Measurements from ENCODE around the gene IQGAP3. TPM values are rescaled to one million over a fixed set of nuclear protein-coding genes. Genes with fewer than 3 reads are reported as not detected.

The IQGAP3 gene
- total RNA-seq, 6 donors from 2014 or later, result under 0.01 to 16.0 (median 2.2) TPM

- 95 to 96% methylated on average over 9 of the region's 9 CpGs for WGBS, 2 donors
- H3K4me3 ChIP-seq, result no peak overlapping the region
- TF ChIP-seq POLR2A (IDR thresholded peaks at IDR 0.05), result no peak
- no peak for TF ChIP-seq POLR2AphosphoS5 (IDR thresholded peaks at IDR 0.05)
- TF ChIP-seq, protein P1, sequence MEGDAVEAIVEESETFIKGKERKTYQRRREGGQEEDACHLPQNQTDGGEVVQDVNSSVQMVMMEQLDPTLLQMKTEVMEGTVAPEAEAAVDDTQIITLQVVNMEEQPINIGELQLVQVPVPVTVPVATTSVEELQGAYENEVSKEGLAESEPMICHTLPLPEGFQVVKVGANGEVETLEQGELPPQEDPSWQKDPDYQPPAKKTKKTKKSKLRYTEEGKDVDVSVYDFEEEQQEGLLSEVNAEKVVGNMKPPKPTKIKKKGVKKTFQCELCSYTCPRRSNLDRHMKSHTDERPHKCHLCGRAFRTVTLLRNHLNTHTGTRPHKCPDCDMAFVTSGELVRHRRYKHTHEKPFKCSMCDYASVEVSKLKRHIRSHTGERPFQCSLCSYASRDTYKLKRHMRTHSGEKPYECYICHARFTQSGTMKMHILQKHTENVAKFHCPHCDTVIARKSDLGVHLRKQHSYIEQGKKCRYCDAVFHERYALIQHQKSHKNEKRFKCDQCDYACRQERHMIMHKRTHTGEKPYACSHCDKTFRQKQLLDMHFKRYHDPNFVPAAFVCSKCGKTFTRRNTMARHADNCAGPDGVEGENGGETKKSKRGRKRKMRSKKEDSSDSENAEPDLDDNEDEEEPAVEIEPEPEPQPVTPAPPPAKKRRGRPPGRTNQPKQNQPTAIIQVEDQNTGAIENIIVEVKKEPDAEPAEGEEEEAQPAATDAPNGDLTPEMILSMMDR (IDR thresholded peaks at IDR 0.05), result no peak
- no peak for TF ChIP-seq EP300 (IDR thresholded peaks at IDR 0.05)
- H3K27ac ChIP-seq, result no peak overlapping the region
- H3K4me1 ChIP-seq, result peaks cover 0 to 4% (median 0%) of the 10 kb centered on the region in 4 donors
- H3K36me3 ChIP-seq, result peaks cover 0 to 6% (median 0%) of the 10 kb centered on the region in 4 donors
- no peak for DNase-seq
- no peak for ATAC-seq (ENCODE audit: low FRiP score in 2 of 2)
- no peaks in the 10 kb centered on the region for H3K9me3 ChIP-seq
- H3K27me3 ChIP-seq, result no peaks in the 10 kb centered on the region
These were observed 35.3 kb downstream of the IQGAP3 start for GRCh38 chr1:156537027-156537426.

GRCh38 chr1:156534424-156535060, 37.8 kb downstream of the IQGAP3 start:
- TF ChIP-seq, protein P1 (IDR thresholded peaks at IDR 0.05), result no peak
- TF ChIP-seq POLR2AphosphoS5 (IDR thresholded peaks at IDR 0.05) (no peak), POLR2A (IDR thresholded peaks at IDR 0.05) (no peak), EP300 (IDR thresholded peaks at IDR 0.05) (no peak)
- peaks cover 0 to 6% (median 0%) of the 10 kb centered on the region in 4 donors for H3K36me3 ChIP-seq
- H3K27me3 ChIP-seq, result no peaks in the 10 kb centered on the region
- WGBS, 2 donors, result 94 to 95% methylated on average over 10 of the region's 12 CpGs
- H3K27ac ChIP-seq, result no peak overlapping the region
- H3K4me3 ChIP-seq, result no peak overlapping the region
- no peaks in the 10 kb centered on the region for H3K4me1 ChIP-seq
- ATAC-seq (ENCODE audit: low FRiP score in 2 of 2) (no peak), DNase-seq (no peak)
- no peaks in the 10 kb centered on the region for H3K9me3 ChIP-seq

DNA sequence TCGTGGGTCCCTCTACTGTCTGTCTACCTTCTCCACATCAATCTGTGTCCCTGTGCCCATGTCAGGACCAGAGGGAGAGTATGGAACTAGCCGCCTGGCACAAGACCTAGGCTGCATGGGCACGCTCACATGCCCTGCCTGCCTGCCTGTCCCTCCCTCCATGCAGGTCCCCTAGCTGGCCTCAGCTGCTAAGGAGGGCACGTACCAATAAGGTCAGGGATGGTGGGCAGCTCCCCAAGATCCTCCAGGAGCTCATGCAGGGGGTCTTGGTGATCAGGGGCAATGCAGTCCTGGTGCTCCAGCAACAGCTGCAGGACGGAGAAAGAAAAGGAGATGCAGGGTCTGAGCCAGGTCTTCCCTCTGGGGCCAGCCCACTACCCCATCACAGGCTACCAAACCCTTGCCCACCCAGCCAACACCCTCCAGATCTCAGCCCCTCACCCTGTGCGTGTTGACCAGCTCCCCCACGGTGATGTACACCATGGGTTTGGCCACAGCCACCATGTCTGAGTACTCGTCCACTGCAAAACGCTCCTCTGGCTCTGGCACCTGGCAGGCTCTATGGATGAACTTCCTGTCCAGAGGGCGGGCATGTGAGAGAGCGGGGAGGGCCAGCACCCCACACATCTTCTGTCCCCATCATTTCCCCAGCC, 38.7 kb downstream of the IQGAP3 start:
- TF ChIP-seq, protein P1 (IDR thresholded peaks at IDR 0.05), result no peak
- TF ChIP-seq EP300 (IDR thresholded peaks at IDR 0.05) (no peak), POLR2AphosphoS5 (IDR thresholded peaks at IDR 0.05) (no peak), POLR2A (IDR thresholded peaks at IDR 0.05) (no peak)

DNA sequence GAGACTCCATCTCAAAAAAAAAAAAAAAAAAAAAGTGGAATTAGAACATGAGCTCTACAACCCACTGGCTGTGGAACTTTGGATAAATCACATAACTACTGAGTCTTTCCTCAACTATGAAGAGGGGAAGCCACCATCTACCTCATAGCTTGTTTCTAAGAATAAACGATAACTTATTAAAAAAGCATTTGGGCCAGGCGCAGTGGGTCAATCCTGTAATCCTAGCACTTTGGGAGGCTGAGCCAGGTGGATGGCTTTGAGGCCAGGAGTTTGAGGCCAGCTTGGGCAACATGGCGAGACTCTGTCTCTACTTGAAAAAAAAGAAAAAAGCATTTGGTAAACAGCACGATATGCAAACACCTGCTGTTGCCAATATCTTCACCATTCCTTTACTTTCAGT, 40.0 kb downstream of the IQGAP3 start:
- Histone ChIP-seq H3K27me3 (no peaks in the 10 kb centered on the region), H3K4me3 (no peak overlapping the region), H3K27ac (no peak overlapping the region), H3K9me3 (no peaks in the 10 kb centered on the region), H3K4me1 (peaks cover 0 to 8% (median 0%) of the 10 kb centered on the region in 4 donors), H3K36me3 (peaks cover 0 to 6% (median 0%) of the 10 kb centered on the region in 4 donors)
- 91 to 93% methylated on average over 4 of the region's 4 CpGs for WGBS, 2 donors
- DNase-seq (no peak), ATAC-seq (ENCODE audit: low FRiP score in 2 of 2) (no peak)
- TF ChIP-seq POLR2AphosphoS5 (IDR thresholded peaks at IDR 0.05) (no peak), EP300 (IDR thresholded peaks at IDR 0.05) (no peak), POLR2A (IDR thresholded peaks at IDR 0.05) (no peak)
- TF ChIP-seq, protein P1 (IDR thresholded peaks at IDR 0.05), result no peak

More for the DNA sequence above, 38.7 kb downstream of the IQGAP3 start:
- no peak overlapping the region for H3K4me3 ChIP-seq
- no peaks in the 10 kb centered on the region for H3K9me3 ChIP-seq
- no peaks in the 10 kb centered on the region for H3K27me3 ChIP-seq
- ATAC-seq (ENCODE audit: low FRiP score in 2 of 2), result no peak
- H3K27ac ChIP-seq, result no peak overlapping the region
- peaks cover 0 to 6% (median 0%) of the 10 kb centered on the region in 4 donors for H3K36me3 ChIP-seq
- no peak for DNase-seq
- 91 to 97% methylated on average over 7 to 11 of the region's 11 CpGs for WGBS, 2 donors
- no peaks in the 10 kb centered on the region for H3K4me1 ChIP-seq
